ENCODE measurements around the gene ANLN.
"Not testable (repeated sequence)": the region's sequence is repeated elsewhere in the genome, so short reads cannot be mapped to it uniquely, and the experiment has no call there.

Gene ANLN

DNA sequence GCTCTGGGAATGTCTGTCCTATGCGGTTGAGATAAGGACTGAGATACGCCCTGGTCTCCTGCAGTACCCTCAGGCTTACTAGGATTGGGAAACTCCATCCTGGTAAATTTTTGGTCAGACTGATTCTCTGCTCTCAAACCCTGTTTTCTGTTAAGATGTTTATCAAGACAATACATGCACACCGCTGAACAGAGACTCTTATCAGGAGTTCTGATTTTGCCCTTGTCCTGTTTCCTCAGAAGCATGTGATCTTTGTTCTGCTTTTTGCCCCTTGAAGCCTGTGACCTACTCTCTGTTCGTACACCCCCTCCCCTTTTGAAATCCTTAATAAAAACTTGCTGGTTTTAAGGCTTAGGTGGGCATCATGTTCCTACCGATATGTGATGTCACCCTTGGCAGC, 76.3 kb downstream of the ANLN start:
- not testable (repeated sequence) for DNase-seq (ENCODE audit: low read depth)

- no peak for DNase-seq (ENCODE audit: low read depth)
These were observed 78.9 kb downstream of the ANLN start for GRCh38 chr7:36468370-36469101.

DNA sequence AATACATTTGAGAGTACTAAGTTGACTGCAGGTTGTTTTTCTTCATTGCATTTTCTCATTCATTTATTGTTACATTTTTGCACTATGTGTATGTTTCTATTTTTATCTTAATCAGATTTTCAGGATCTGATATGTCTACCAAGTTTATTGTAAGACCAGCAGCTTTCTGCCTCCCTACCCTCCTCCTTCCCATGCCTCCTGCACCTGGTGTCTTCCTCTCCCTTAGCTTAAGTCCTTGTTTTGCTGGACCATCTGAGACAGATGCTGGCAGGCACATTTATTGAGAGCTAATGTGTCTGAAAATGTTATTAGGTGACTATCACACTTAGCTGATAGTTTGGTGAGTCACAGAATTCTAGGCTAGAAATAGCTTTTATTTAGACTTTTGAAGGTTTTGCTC, 79.6 kb downstream of the ANLN start:
- DNase-seq (ENCODE audit: low read depth): no peak

- no peak for DNase-seq (ENCODE audit: low read depth)
These were observed 82.6 kb downstream of the ANLN start for GRCh38 chr7:36472141-36472729.

- no peak for DNase-seq (ENCODE audit: low read depth)
These were observed 84.0 kb downstream of the ANLN start for GRCh38 chr7:36473454-36474282.

- no peak for DNase-seq (ENCODE audit: low read depth)
These were observed 84.8 kb downstream of the ANLN start for GRCh38 chr7:36474283-36475010.

- no peak for DNase-seq (ENCODE audit: low read depth)
These were observed 85.3 kb downstream of the ANLN start for GRCh38 chr7:36475011-36475342.

GRCh38 chr7:36475381-36475780, 85.7 kb downstream of the ANLN start:
- DNase-seq (ENCODE audit: low read depth): no peak

- DNase-seq (ENCODE audit: low read depth): no peak
These were observed 89.1 kb downstream of the ANLN start for GRCh38 chr7:36478745-36479144.

GRCh38 chr7:36483853-36484252, 94.2 kb downstream of the ANLN start:
- not testable (repeated sequence) for DNase-seq (ENCODE audit: low read depth)

DNA sequence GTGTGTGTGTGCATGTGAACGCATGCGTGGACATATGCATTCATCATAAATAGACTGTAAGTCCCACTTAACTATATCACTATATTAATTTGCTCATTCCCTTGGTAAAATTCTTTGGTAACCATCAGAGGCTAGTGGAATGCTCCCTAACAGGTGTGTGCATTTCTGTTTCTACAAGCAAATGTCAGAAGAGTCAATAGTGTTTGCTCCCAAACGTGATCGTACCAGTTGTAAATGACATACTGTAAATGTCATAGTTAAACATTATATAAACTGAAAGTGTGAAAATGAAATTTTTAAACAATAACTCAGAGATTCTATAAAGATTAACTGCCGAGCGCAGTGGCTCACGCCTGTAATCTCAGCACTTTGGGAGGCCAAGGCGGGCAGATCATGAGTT, 94.6 kb downstream of the ANLN start:
- no peak for DNase-seq (ENCODE audit: low read depth)

DNA sequence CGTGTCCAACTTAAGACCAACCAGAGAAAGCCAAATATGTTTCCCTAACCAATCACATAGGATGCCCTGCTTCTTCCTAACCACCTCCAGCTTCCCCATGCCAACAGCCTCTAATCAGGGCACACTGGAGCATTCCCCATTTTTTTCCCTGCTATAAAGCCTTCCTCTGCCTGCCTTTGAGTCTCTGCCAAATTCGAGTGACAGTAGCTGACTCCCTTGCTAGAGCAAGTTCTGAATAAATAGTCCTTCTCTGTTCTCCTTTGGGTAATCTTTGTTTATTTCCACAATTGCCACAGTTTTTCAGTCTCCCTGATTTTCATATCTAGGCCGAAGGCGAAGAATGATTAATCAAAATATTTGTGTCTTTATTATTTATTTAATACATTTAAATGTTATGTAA, 96.7 kb downstream of the ANLN start:
- DNase-seq (ENCODE audit: low read depth): no peak

GRCh38 chr7:36487756-36488336, 98.2 kb downstream of the ANLN start:
- peak; percentile 6 for DNase-seq (ENCODE audit: low read depth)

- DNase-seq (ENCODE audit: low read depth): not testable (repeated sequence)
These were observed 99.0 kb downstream of the ANLN start for GRCh38 chr7:36488672-36489071.

GRCh38 chr7:36490419-36490830, 100.8 kb downstream of the ANLN start:
- DNase-seq (ENCODE audit: low read depth): no peak

- no peak for DNase-seq (ENCODE audit: low read depth)
These were observed 101.7 kb downstream of the ANLN start for GRCh38 chr7:36491317-36491716.

- no peak for DNase-seq (ENCODE audit: low read depth)
These were observed 106.9 kb downstream of the ANLN start for GRCh38 chr7:36496576-36496975.

DNA sequence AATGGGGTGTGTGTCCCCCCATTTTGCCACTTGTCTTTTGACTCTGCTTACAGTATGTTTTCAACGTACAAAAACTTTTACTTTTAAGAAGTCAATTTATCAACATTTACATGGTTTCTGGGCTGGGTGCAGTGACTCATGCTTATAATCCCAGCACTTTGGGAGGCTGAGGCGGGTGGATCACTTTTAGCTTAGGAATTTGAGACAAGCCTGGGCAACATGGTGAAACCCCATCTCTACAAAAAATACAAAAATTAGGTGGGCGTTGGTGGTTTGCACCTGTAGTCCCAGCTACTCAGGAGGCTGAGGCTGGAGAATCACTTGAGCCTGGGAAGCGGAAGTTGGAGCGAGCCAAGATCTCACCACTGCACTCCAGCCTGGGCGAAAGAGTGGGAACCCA, 107.5 kb downstream of the ANLN start:
- not testable (repeated sequence) for DNase-seq (ENCODE audit: low read depth)

DNA sequence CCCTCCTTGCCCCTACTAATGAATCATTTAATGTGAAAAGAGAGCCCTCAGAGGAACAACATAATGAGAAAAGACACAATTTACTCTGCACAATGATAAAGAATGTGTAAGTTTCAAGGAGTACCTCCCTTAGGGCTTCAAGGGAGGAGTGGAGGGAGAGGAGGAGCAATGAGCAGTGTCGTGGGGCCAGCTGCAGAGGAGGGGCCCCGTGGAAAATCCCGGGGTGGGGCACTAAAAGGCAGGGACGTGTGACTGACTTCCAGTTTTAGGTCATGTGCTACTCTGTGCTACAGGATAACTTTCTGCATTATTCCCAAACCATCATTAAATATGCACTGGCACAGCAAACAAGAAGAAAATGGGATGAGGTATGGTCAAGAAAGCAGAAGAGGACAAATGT, 108.1 kb downstream of the ANLN start:
- DNase-seq (ENCODE audit: low read depth): no peak

Measured in GM04504 (cell line).